Measurements from ENCODE around the gene TBCK. TPM values are rescaled to one million over a fixed set of nuclear protein-coding genes. Genes with fewer than 3 reads are reported as not detected.

Gene TBCK
- total RNA-seq, 1 experiment from 2014 or later, result 22.3 TPM

- no peak for ATAC-seq
- Histone ChIP-seq H2AFZ (ENCODE audit: low read depth, low read length, poor library complexity, severe bottlenecking) (no peak overlapping the region), H3K36me3 (ENCODE audit: control insufficient read depth in 1 of 2, insufficient read depth in 2 of 2, low read length in 2 of 2) (no peaks in the 10 kb centered on the region), H3K27me3 (ENCODE audit: insufficient read depth, low read length) (no peaks in the 10 kb centered on the region), H3K79me2 (ENCODE audit: insufficient read depth, low read length) (no peaks in the 10 kb centered on the region), H3K4me3 (replicated peaks in 1 of 2; ENCODE audit: low read depth in 1 of 2, low read length in 2 of 2) (no peak overlapping the region), H3K9ac (ENCODE audit: low read length) (no peak overlapping the region), H3K4me1 (ENCODE audit: control insufficient read depth in 1 of 2, insufficient read depth in 2 of 2, low read length in 2 of 2) (peaks cover 0 to 9% of the 10 kb centered on the region in 2 experiments; a peak in 2 of 4 replicates), H3K4me2 (ENCODE audit: low read length) (no peak overlapping the region), H4K20me1 (ENCODE audit: insufficient read depth) (no peaks in the 10 kb centered on the region), H3K9me2 (ENCODE audit: insufficient read depth) (no peaks in the 10 kb centered on the region), H3K9me3 (ENCODE audit: control insufficient read depth in 1 of 2, insufficient read depth in 1 of 2, low read depth in 1 of 2, low read length in 2 of 2) (no peaks in the 10 kb centered on the region), H3K27ac (ENCODE audit: low read depth, low read length) (no peak overlapping the region)
- no TSS peak for BruUV-seq (replicated peaks)
- TF ChIP-seq EZH2phosphoT487 (IDR thresholded peaks at IDR 0.05; ENCODE audit: borderline replicate concordance), result no peak
- TF ChIP-seq MAX (IDR thresholded peaks at IDR 0.05), result no peak
- TF ChIP-seq TCF7L2 (IDR thresholded peaks at IDR 0.05; ENCODE audit: borderline replicate concordance, extremely low read depth, insufficient read depth, insufficient read length), result no peak
- no peak for TF ChIP-seq FOSL1 (IDR thresholded peaks at IDR 0.05; ENCODE audit: low read depth)
- no peak for TF ChIP-seq CBX3 (IDR thresholded peaks at IDR 0.05; ENCODE audit: low read depth)
- TF ChIP-seq SP1 (IDR thresholded peaks at IDR 0.05; ENCODE audit: low read depth), result no peak
- TF ChIP-seq JUND (IDR thresholded peaks at IDR 0.05), result no peak
- no peak for TF ChIP-seq ZNF274 (IDR thresholded peaks at IDR 0.05; ENCODE audit: low read depth, low read length)
- no peak for TF ChIP-seq ELF1 (IDR thresholded peaks at IDR 0.05; ENCODE audit: borderline replicate concordance, low read depth)
- TF ChIP-seq POLR2AphosphoS5 (IDR thresholded peaks at IDR 0.05; ENCODE audit: low read depth, low read length), result no peak
- no peak for TF ChIP-seq EGR1 (IDR thresholded peaks at IDR 0.05; ENCODE audit: low read depth)
- no peak for TF ChIP-seq ZBTB33 (IDR thresholded peaks at IDR 0.05; ENCODE audit: extremely low read depth, insufficient replicate concordance, low read length)
- intact Hi-C loops (cut with micrococcal nuclease), result no loop called here
- CTCF ChIA-PET, result no interaction called here
- POLR2A ChIA-PET, result no interaction called here
- RAD21 ChIA-PET (ENCODE audit: low non-redundant PET in 1 of 2, low total read pairs in 2 of 2, uncharacterized antibody in 2 of 2, unreplicated experiment in 2 of 2), result no interaction called here
- DNase-seq (ENCODE audit: low read depth, low spot score), result no peak
These were observed 48.3 kb upstream of the TBCK start for GRCh38 chr4:106364282-106364681.
